NCI-H1436 treated with DMSO at 0.1 percent for 48 hours (cell line): ENCODE results near the gene KSR1.
"Not testable (repeated sequence)": the region's sequence is repeated elsewhere in the genome, so short reads cannot be mapped to it uniquely, and the experiment has no call there.

Source experiments
- DNase-seq: peaks from one replicate; lab custom pipeline; 2025; lab: John Stamatoyannopoulos, UW

KSR1 gene

DNA sequence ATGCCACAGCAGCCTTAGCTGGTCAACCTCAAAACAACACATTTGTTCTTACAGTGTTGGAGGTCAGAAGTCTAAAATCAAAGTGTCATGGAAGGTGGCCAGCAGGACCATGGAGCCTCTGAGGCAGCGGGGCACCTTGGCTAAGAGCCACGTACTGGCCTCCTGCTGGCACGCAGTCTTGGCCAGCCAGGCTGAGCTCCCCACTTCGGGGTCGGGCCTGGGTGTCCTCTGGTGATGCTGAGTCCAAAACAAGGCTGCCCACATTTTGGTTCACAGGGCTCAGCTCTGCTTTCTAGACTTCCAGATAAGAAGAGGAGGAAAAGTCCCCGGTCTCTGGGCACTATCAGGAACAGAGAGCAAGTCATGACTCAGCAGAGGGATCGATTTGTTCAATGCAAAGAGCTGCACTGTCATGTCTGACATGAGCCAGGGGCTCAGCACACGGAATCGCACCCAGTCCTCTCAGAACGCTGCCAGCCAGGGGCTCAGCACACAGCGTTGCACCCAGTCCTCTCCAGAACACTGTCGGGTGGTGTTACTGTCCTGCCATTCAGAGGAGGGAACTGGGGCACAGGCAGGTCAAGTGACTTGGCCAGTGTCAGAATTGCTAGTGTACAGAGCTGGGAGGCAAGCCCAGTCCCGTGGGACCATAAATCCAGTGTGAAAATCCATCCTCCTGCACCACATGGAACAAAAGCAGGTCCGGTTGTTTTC is 177.2 kb downstream of the KSR1 start:
- DNase-seq = no peak

DNA sequence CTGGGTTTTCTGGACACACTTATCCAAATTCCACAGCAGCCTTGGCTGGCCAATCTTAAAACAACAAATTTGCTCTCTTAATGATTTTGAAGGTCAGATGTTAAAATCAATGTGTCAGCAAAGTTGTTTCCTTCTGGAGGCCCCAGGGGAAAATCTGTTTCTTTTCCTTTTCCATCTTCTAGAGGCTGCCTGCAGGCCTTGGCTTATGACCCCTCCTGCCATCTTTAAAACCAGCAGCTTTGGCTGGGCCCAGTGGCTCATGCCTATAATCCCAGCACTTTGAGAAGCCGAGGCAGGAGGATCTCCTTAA is 177.7 kb downstream of the KSR1 start:
- no peak for DNase-seq

- DNase-seq = no peak
Measured at GRCh38 chr17:27634776-27635175, 178.5 kb downstream of the KSR1 start.

DNA sequence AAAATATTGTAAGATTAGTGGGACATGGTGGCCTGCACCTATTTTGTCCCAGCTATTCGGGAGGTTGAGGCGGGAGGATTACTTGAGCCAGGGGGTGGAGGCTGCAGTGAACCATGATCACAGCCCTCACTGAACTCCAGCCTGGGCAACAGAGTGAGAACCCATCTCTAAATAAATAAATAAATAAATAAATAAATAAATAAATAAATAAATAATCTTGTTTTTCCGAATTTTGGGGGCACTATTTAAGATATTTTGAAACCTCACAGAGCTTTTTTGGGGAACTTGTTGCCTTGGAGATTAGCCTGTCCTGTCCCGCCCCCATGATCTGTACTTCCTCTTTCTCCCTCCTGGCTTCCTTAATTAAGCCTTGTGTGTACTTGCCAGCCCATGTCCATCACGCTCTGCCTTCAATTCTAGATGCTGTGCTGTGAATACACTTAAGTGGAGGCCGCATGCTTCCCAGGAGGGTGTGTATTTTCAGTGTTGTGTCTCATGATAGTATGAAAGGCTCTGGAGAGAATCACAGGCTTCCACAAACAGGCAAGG is 179.1 kb downstream of the KSR1 start:
- DNase-seq = no peak

- DNase-seq = not testable (repeated sequence)
Measured at GRCh38 chr17:27636005-27636520, 179.8 kb downstream of the KSR1 start.

DNA sequence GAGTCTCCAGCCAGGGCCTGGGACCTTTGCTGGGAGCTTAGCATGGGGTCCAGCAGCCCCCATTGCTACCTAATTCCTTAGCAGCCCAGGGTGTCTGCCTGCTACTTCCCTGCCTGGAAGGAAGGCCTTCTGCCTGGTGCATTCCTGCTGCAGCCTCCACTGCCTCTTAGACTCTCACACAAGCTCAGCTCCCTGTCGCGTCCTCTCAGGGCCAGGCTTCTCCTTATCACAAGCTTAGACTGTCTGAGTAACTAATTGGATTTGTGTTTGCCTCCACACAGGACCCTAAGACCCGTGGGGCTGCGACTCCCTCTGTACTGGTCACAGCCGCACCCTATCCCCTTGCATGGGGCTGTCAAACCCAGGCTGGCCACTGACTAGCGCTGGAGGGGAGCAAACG is 181.6 kb downstream of the KSR1 start:
- not testable (repeated sequence) for DNase-seq

DNA sequence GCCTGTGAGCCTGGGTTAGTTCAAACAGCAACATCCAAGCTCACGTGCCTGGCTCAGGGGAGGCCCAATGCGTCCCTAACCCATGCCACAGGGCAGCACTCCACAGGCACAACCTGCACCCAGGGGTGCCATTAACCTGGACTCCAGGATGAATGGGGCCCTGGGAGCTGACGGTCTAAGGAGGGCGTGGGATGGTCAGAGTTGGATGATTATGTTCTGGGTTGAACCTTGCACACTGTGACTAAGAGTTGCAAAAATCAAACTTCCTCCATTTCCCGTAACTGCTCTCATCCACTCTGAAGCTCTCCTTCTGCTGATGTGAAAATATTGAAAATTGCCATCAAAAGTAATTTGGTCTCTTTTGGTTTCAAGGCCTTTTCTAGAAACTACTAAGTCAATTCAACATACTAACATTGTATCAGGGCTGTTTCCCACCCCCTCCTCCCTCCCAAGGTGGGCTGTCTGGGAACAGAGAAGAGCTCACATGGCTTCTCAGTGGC is 182.2 kb downstream of the KSR1 start:
- DNase-seq = not testable (repeated sequence)

- no peak for DNase-seq
Measured at GRCh38 chr17:27640790-27641189, 184.5 kb downstream of the KSR1 start.

DNA sequence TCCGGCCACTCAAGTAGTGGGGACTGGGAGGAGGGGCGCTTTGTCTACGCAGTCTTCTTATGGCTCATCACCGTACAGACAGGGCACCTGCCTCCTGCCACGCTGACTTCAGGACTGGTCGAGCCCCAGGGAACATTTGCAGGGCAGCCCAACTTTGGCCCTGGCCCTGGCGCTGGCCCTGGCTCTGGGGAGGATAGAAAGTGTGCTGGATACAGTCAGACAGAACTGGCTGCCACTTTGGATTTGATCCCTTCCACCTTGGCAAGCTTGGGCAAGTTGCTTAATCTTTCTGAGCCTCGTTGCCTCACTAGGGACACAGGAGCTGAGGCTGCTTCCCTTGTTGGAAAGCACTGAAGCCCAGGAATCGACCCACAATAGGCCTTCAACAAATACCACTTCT is 188.3 kb downstream of the KSR1 start:
- no peak for DNase-seq

- DNase-seq = not testable (repeated sequence)
Measured at GRCh38 chr17:27645621-27646020, 189.4 kb downstream of the KSR1 start.

GRCh38 chr17:27646232-27646631 is 190.0 kb downstream of the KSR1 start:
- DNase-seq = no peak

DNA sequence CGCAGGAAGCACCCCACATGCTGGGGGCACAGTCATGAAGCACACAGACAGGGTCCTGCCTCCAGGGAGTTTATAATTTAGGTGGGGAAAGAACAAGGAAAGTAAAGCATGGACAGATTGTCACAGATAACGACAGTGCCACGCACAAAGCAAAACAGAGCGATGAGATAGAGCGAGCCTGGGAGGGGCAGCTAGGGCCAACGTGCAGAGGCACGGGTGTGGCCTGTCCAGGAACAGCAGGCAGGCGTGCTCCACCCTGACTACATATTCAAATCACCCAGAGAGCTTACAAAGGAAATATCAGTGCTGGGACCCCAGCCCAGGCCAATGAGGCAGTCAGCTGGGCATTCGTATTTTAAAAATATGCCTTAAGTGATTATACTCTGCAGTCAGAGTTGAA is 191.5 kb downstream of the KSR1 start:
- no peak for DNase-seq

DNA sequence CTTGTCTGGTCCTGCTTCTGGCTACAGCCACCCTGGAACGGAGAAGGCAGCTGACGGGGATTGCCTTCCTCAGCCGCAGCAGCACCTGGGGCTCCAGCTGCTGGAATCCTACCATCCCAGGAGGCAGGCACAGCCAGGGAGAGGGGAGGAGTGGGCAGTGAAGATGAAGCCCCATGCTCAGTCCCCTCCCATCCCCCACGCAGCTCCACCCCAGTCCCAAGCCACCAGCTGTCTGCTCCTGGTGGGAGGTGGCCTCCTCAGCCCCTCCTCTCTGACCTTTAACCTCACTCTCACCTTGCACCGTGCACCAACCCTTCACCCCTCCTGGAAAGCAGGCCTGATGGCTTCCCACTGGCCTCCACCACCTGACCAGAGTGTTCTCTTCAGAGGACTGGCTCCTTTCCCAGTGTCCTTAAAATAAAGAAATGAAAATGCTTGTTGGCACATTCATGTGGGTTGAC is 192.9 kb downstream of the KSR1 start:
- DNase-seq = not testable (repeated sequence)

- no peak for DNase-seq
Measured at GRCh38 chr17:27649929-27650328, 193.7 kb downstream of the KSR1 start.

GRCh38 chr17:27650836-27651235 is 194.6 kb downstream of the KSR1 start:
- DNase-seq = no peak

- no peak for DNase-seq
Measured at GRCh38 chr17:27651411-27652345, 195.4 kb downstream of the KSR1 start.

- not testable (repeated sequence) for DNase-seq
Measured at GRCh38 chr17:27653449-27653971, 197.3 kb downstream of the KSR1 start.

GRCh38 chr17:27654136-27654535 is 197.9 kb downstream of the KSR1 start:
- DNase-seq = no peak

DNA sequence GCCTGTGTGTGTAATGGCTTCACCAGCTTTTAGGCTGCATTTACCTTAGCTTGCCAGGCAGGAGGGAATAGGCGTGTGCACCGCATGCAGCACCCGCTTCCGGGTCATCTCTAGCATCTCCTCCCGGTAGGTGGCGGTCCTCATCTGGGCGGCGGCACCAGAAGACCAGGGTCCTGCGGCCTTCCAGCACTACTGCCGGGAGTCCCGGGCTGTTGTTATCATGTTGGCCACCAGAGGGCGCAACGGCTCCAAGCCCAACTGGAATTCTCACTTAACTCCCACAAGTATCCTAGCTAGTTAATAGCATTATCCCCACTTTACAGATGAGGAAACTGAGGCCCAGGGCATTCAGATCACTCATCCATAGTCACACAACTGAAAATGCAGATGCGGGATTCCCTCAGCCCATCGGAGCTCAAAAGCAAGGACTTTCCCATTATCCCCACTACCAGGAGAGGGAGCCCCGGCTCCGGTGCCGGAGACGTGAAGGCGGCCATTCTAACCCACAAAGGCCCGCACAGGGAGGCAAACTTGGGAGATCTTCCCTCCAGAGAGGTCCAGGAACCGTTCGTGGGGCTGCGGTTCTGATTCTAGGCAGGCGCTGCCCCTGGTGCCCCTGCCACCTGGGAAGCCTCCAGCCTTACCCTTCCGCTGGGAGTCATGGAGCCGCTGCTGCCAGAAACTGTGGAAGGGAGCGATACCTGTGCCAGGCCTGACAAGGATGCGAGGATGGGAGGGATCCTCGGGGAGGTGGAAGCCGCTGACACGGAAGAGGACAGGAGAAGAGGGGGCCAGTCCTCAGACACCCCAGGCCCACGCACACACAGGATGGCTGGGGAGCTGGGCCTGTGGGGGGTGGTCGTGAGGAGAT is 198.6 kb downstream of the KSR1 start:
- DNase-seq = no peak

DNA sequence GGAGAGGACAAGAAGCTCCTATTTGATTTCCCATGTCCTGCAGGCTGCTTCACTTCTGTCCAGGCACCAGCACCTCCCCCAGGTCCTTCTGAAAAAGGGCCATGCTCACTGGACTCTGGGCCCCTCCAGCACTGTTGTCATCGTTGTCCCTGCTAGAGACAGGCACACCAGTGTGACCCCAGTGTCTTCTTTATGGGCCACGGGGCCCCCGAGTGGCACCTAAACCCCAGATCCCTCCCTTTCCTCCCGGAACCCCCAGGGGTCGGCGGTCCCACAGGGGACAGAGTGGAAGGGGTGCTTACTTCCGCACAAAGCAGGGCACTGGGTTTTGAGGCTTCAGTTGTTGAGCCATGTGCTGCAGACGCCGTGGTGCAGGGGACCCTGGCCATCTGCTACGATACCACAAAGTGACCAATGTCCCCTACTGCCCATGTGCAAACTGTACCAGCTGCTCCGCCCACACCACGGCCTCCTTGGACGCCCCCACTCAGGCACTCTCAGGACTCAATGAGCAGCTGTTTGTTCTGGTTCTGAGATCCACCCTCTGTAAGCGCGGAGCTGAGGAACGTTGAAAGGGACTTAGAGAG is 199.4 kb downstream of the KSR1 start:
- not testable (repeated sequence) for DNase-seq

GRCh38 chr17:27656620-27657019 is 200.4 kb downstream of the KSR1 start:
- DNase-seq = not testable (repeated sequence)
